Trophoblast cell (in vitro differentiated cells and primary cell): ENCODE measurements around the gene OR4D5.

ENCODE experiments used
- DNase-seq, 2 donors: peaks; one replicate each; pipeline ENCODE4 v3.0.0-alpha.2; 2016
- H2AFZ ChIP-seq: 2 replicates; pipeline ENCODE4 v1.6.1; 2013; ENCODE audit warnings: low read length, moderate library complexity, mild to moderate bottlenecking; ENCODE audit not compliant: insufficient read depth, poor library complexity
- H2AK5ac ChIP-seq: 2 replicates; pipeline ENCODE4 v1.6.1; 2013; ENCODE audit warnings: mild to moderate bottlenecking, low read length
- H2BK120ac ChIP-seq: 2 replicates; pipeline ENCODE4 v1.6.1; 2013; ENCODE audit warnings: low read length, mild to moderate bottlenecking, moderate library complexity; ENCODE audit not compliant: insufficient read depth, poor library complexity
- H2BK12ac ChIP-seq: 2 replicates; pipeline ENCODE4 v1.6.1; 2013; ENCODE audit warnings: mild to moderate bottlenecking, low read length, moderate library complexity
- H2BK5ac ChIP-seq: 2 replicates; pipeline ENCODE4 v1.6.1; 2013; ENCODE audit warnings: low read length, low read depth, moderate library complexity, mild to moderate bottlenecking; ENCODE audit not compliant: poor library complexity
- H3K14ac ChIP-seq: 2 replicates; pipeline ENCODE4 v1.6.1; 2013; ENCODE audit warnings: mild to moderate bottlenecking, low read length
- H3K18ac ChIP-seq: 2 replicates; pipeline ENCODE4 v1.6.1; 2013; ENCODE audit warnings: mild to moderate bottlenecking, low read length
- H3K23ac ChIP-seq: 2 replicates; pipeline ENCODE4 v1.6.1; 2013; ENCODE audit warnings: low read length
- H3K27ac ChIP-seq: 2 replicates; pipeline ENCODE4 v1.5.1; 2013; ENCODE audit warnings: low read depth, mild to moderate bottlenecking, inconsistent platforms, low read length, moderate library complexity
- H3K27me3 ChIP-seq: 2 replicates; pipeline ENCODE4 v1.6.1; 2013; ENCODE audit warnings: inconsistent platforms, mild to moderate bottlenecking, low read length, moderate library complexity; ENCODE audit not compliant: insufficient read depth
- H3K36me3 ChIP-seq, 2 experiments: 1 replicate in 1 of 2; 2 replicates in 1 of 2; pipeline ENCODE4 v1.6.1; 2013; ENCODE audit warnings: low read length in 2 of 2, mild to moderate bottlenecking in 2 of 2, moderate library complexity in 1 of 2; ENCODE audit not compliant: insufficient read depth in 2 of 2, control insufficient read depth in 1 of 2
- H3K4ac ChIP-seq: 2 replicates; pipeline ENCODE4 v1.6.1; 2013; ENCODE audit warnings: low read depth, mild to moderate bottlenecking, low read length, moderate library complexity
- H3K4me1 ChIP-seq, 2 experiments: 1 replicate in 1 of 2; 2 replicates in 1 of 2; pipeline ENCODE4 v1.6.1; 2013; ENCODE audit warnings: low read length in 2 of 2, mild to moderate bottlenecking in 2 of 2, moderate library complexity in 1 of 2; ENCODE audit not compliant: insufficient read depth in 2 of 2, control insufficient read depth in 1 of 2
- H3K4me2 ChIP-seq: 2 replicates; pipeline ENCODE4 v1.6.1; 2013; ENCODE audit warnings: inconsistent platforms, mild to moderate bottlenecking, low read length, moderate library complexity
- H3K4me3 ChIP-seq: 2 replicates; pipeline ENCODE4 v1.5.1; 2013; ENCODE audit warnings: mild to moderate bottlenecking, low read depth, low read length, inconsistent platforms
- H3K79me1 ChIP-seq: one replicate; pipeline ENCODE4 v1.6.1; 2013; ENCODE audit warnings: low read length
- H3K79me2 ChIP-seq: 2 replicates; pipeline ENCODE4 v1.6.1; 2013; ENCODE audit warnings: low read length, mild to moderate bottlenecking; ENCODE audit not compliant: control insufficient read depth, insufficient read depth, poor library complexity
- H3K9ac ChIP-seq: 2 replicates; pipeline ENCODE4 v1.6.1; 2013; ENCODE audit warnings: mild to moderate bottlenecking, low read length
- H3K9me3 ChIP-seq: 2 replicates; pipeline ENCODE4 v1.6.1; 2013; ENCODE audit warnings: low read depth, mild to moderate bottlenecking, control low read depth, inconsistent platforms, low read length; ENCODE audit not compliant: insufficient read depth
- H4K12ac ChIP-seq: 2 replicates; pipeline ENCODE4 v1.6.1; 2013; ENCODE audit warnings: low read depth, mild to moderate bottlenecking, low read length, moderate library complexity
- H4K8ac ChIP-seq: 2 replicates; pipeline ENCODE4 v1.6.1; 2013; ENCODE audit warnings: low read depth, mild to moderate bottlenecking, low read length, moderate library complexity
- H4K91ac ChIP-seq: one replicate; pipeline ENCODE4 v1.6.1; 2013; ENCODE audit warnings: low read depth, mild to moderate bottlenecking, low read length, moderate library complexity
- WGBS: extraction: QIAGEN DNeasy Blood & Tissue Kit; methylation state at CpG from one replicate; pipeline ENCODE4 v1.1.7; 2013; ENCODE audit warnings: missing lambda C conversion rate; ENCODE audit not compliant: insufficient read length, insufficient coverage; ENCODE audit errors: extremely low coverage; 5-methylcytosine and 5-hydroxymethylcytosine counted together

OR4D5 gene

DNA sequence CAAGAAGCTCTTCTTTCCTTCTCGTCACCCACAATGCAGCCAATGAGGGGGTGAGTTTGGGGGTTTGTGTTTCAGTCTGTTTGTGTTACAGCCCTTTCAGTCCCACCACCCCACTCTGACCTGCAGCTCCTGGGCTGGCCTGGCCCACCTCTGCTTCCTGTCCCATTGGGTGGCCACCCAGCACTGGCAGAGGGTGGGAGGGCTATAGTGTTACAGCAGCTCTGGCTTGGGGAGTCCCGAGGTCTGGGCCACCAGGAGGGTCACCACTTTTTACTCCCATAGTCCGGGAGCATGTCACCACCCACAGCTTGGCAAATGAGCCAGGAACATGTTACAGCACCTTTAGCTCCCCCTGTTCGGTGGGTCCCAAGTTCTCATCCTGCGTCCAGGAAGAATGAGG is 39.9 kb downstream of the OR4D5 start:
- H3K4me3 ChIP-seq: no peak overlapping the region
- H2BK120ac ChIP-seq: no peak overlapping the region
- no peak overlapping the region for H3K27ac ChIP-seq
- H3K27me3 ChIP-seq: no peaks in the 10 kb centered on the region
- no peak overlapping the region for H3K23ac ChIP-seq
- DNase-seq: no peak
- H3K4me2 ChIP-seq: no peak overlapping the region
- no peak overlapping the region for H2AFZ ChIP-seq
- H4K8ac ChIP-seq: no peak overlapping the region
- peaks cover 2% of the 10 kb centered on the region for H3K9me3 ChIP-seq
- no peak overlapping the region for H4K91ac ChIP-seq
- H3K9ac ChIP-seq: no peak overlapping the region
- H3K36me3 ChIP-seq: no peaks in the 10 kb centered on the region
- H3K18ac ChIP-seq: no peak overlapping the region
- H2BK5ac ChIP-seq: no peak overlapping the region
- no peak overlapping the region for H3K14ac ChIP-seq
- no peaks in the 10 kb centered on the region for H3K79me2 ChIP-seq
- no peaks in the 10 kb centered on the region for H3K79me1 ChIP-seq
- no peak overlapping the region for H3K4ac ChIP-seq
- H3K4me1 ChIP-seq: no peaks in the 10 kb centered on the region
- H2BK12ac ChIP-seq: no peak overlapping the region
- no peak overlapping the region for H2AK5ac ChIP-seq
- H4K12ac ChIP-seq: no peak overlapping the region
- WGBS: no CpG with 5 or more reads among the region's 5 CpGs
